DND-41 (cell line): ENCODE data around the gene AUTS2.

ENCODE experiments used
- ATAC-seq: fragments of 200-7000 bp; cut with Tn5 transposase; 3 replicates; pipeline ENCODE4 v1.9.1; 2021; ENCODE audit warnings: low read depth; ENCODE audit not compliant: insufficient read depth
- DNase-seq: peaks from one replicate; pipeline ENCODE4 v3.0.0-alpha.2; 2020
- H2AFZ ChIP-seq: 2 replicates; pipeline ENCODE4 v1.6.0; 2012; ENCODE audit warnings: low read depth, low read length
- H3K27ac ChIP-seq: 2 replicates; pipeline ENCODE4 v1.5.1; 2012; ENCODE audit warnings: low read length, inconsistent platforms
- H3K27me3 ChIP-seq: fragments of 200-600 bp; sonication (generic); 2 replicates; pipeline ENCODE4 v1.6.0; 2012; ENCODE audit warnings: low read length, mild to moderate bottlenecking, inconsistent platforms; ENCODE audit not compliant: insufficient read depth, poor library complexity
- H3K36me3 ChIP-seq: 2 replicates; pipeline ENCODE4 v1.5.1; 2012; ENCODE audit warnings: low read length, inconsistent platforms; ENCODE audit not compliant: insufficient read depth
- H3K4me1 ChIP-seq: 2 replicates; pipeline ENCODE4 v1.5.1; 2012; ENCODE audit warnings: mild to moderate bottlenecking, low read length; ENCODE audit not compliant: insufficient read depth
- H3K4me2 ChIP-seq: 2 replicates; pipeline ENCODE4 v1.6.0; 2012; ENCODE audit warnings: mild to moderate bottlenecking, moderate library complexity, low read length, inconsistent platforms; ENCODE audit not compliant: insufficient read depth
- H3K4me3 ChIP-seq, 2 experiments: fragments of 200-600 bp in 1 of 2; shearing (Covaris generic) in 1 of 2; 2 replicates each; pipeline ENCODE4 v1.5.1; 2012 to 2016; ENCODE audit warnings: inconsistent platforms in 2 of 2, low read length in 2 of 2, mild to moderate bottlenecking in 2 of 2, low read depth in 1 of 2, moderate library complexity in 1 of 2
- H3K79me2 ChIP-seq: 2 replicates; pipeline ENCODE4 v1.6.0; 2012; ENCODE audit warnings: low read length, inconsistent platforms; ENCODE audit not compliant: insufficient read depth
- H3K9ac ChIP-seq: 2 replicates; pipeline ENCODE4 v1.6.0; 2012; ENCODE audit warnings: low read depth, mild to moderate bottlenecking, inconsistent platforms, low read length, moderate library complexity
- H3K9me3 ChIP-seq: 2 replicates; pipeline ENCODE4 v1.5.1; 2012; ENCODE audit warnings: low read length, moderate library complexity, mild to moderate bottlenecking, inconsistent platforms; ENCODE audit not compliant: insufficient read depth, severe bottlenecking
- H4K20me1 ChIP-seq: 2 replicates; pipeline ENCODE4 v1.6.0; 2012; ENCODE audit warnings: low read length; ENCODE audit not compliant: insufficient read depth
- EZH2 ChIP-seq: IDR thresholded peaks from 3 replicates; pipeline ENCODE4 v1.6.1; 2012; ENCODE audit warnings: borderline replicate concordance, low read depth, mild to moderate bottlenecking, moderate library complexity, low read length, inconsistent platforms; ENCODE audit not compliant: severe bottlenecking
- TF ChIP-seq, protein P1 (sequence below): IDR thresholded peaks from 2 replicates; pipeline ENCODE4 v1.5.1; 2012; ENCODE audit warnings: borderline replicate concordance, low read length, moderate library complexity, mild to moderate bottlenecking; ENCODE audit not compliant: poor library complexity, severe bottlenecking; ENCODE audit errors: extremely low read depth

AUTS2 gene

GRCh38 chr7:70374772-70375533 lies 776.7 kb downstream of the AUTS2 start:
- Histone ChIP-seq H3K36me3 (no peaks in the 10 kb centered on the region), H3K9ac (no peak overlapping the region), H3K9me3 (no peaks in the 10 kb centered on the region), H3K4me3 (no peak overlapping the region), H3K79me2 (no peaks in the 10 kb centered on the region), H3K4me1 (no peaks in the 10 kb centered on the region), H3K27ac (no peak overlapping the region), H3K4me2 (no peak overlapping the region), H3K27me3 (no peaks in the 10 kb centered on the region), H4K20me1 (no peaks in the 10 kb centered on the region), H2AFZ (no peak overlapping the region)
- TF ChIP-seq, protein P1, sequence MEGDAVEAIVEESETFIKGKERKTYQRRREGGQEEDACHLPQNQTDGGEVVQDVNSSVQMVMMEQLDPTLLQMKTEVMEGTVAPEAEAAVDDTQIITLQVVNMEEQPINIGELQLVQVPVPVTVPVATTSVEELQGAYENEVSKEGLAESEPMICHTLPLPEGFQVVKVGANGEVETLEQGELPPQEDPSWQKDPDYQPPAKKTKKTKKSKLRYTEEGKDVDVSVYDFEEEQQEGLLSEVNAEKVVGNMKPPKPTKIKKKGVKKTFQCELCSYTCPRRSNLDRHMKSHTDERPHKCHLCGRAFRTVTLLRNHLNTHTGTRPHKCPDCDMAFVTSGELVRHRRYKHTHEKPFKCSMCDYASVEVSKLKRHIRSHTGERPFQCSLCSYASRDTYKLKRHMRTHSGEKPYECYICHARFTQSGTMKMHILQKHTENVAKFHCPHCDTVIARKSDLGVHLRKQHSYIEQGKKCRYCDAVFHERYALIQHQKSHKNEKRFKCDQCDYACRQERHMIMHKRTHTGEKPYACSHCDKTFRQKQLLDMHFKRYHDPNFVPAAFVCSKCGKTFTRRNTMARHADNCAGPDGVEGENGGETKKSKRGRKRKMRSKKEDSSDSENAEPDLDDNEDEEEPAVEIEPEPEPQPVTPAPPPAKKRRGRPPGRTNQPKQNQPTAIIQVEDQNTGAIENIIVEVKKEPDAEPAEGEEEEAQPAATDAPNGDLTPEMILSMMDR, result no peak
- TF ChIP-seq EZH2, result no peak
- ATAC-seq (no peak), DNase-seq (no peak)

DNA sequence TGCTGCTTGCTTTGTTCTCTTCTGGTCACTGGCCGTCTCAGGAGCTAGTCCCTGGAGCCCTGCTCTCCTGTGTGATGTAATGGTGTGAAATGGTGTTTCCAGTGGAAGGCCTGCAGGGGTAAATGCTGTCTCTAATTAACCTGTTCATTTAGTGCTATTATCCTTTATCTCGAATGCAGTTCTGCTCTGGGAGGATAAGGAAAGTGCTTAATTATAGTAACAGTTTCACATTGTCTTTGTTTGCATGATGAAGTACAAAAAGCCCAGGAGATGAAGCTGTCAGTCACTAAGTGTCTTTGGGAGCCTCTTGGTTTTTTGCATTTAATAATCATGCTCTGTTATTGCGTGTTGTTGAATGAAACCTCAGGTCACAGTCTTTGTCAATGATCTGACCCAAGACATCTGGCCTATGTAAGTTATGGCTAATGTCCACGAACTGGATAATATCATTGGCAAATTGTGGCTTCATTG lies 778.3 kb downstream of the AUTS2 start:
- no peaks in the 10 kb centered on the region for H3K79me2 ChIP-seq
- H3K27me3 ChIP-seq, result no peaks in the 10 kb centered on the region
- no peaks in the 10 kb centered on the region for H3K9me3 ChIP-seq
- no peak for ATAC-seq
- no peaks in the 10 kb centered on the region for H3K4me1 ChIP-seq
- H3K4me2 ChIP-seq, result no peak overlapping the region
- no peak overlapping the region for H3K27ac ChIP-seq
- no peak for TF ChIP-seq EZH2
- TF ChIP-seq, protein P1, result no peak
- no peak overlapping the region for H3K4me3 ChIP-seq
- DNase-seq, result no peak
- H3K9ac ChIP-seq, result no peak overlapping the region
- H4K20me1 ChIP-seq, result no peaks in the 10 kb centered on the region
- no peak overlapping the region for H2AFZ ChIP-seq
- no peaks in the 10 kb centered on the region for H3K36me3 ChIP-seq

- no peak overlapping the region for H3K4me3 ChIP-seq
- DNase-seq, result no peak
- H3K27me3 ChIP-seq, result no peaks in the 10 kb centered on the region
- H3K9me3 ChIP-seq, result no peaks in the 10 kb centered on the region
- no peaks in the 10 kb centered on the region for H3K4me1 ChIP-seq
- ATAC-seq, result no peak
- no peak overlapping the region for H3K9ac ChIP-seq
- no peak overlapping the region for H3K27ac ChIP-seq
- no peaks in the 10 kb centered on the region for H4K20me1 ChIP-seq
- no peak for TF ChIP-seq EZH2
- TF ChIP-seq, protein P1, result no peak
- H3K4me2 ChIP-seq, result no peak overlapping the region
- no peaks in the 10 kb centered on the region for H3K79me2 ChIP-seq
- no peak overlapping the region for H2AFZ ChIP-seq
- no peaks in the 10 kb centered on the region for H3K36me3 ChIP-seq
Observed at GRCh38 chr7:70377957-70378356, 779.7 kb downstream of the AUTS2 start.
